Vagina (tissue), 2 donors: Measurements from ENCODE around the gene KCNIP4.

ENCODE experiments used
- POLR2A ChIP-seq, 2 donors: fragments of 450-650 bp; IDR thresholded peaks; one replicate each; pipeline ENCODE4 v1.6.1; 2017; ENCODE audit warnings: antibody characterized with exemption in 2 of 2, mild to moderate bottlenecking in 2 of 2, moderate library complexity in 2 of 2
- TF ChIP-seq, protein P1 (sequence below), 3 experiments: fragments of 450-650 bp in 2 of 3; fragments of 200-600 bp in 1 of 3; sonication (generic) in 1 of 3; IDR thresholded peaks; one replicate each; pipeline ENCODE4 v1.5.1; 2017 to 2019; ENCODE audit warnings: antibody characterized with exemption in 3 of 3, mild to moderate bottlenecking in 2 of 3, moderate library complexity in 2 of 3

DNA sequence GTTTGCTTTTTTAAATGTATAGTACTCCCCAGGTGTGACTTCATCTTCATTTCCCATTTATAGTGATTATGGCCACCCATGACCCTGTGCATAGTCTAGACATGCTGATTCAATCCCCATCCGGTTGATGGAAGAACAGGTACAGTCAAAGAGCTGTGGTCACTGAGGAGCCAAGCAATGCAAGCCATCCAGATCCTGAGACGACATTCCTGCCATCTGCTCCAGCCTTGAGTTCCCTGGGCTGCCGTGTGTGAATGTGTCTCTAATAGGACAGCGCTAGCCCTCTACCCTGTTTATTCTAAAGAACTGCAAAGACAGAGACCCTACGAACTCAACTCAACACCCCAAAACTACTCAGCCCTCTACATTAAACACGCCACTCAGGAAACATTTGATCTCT lies 1.7 kb downstream of the KCNIP4 start:
- TF ChIP-seq POLR2A (IDR thresholded peaks at IDR 0.05): no peak
- TF ChIP-seq, protein P1, sequence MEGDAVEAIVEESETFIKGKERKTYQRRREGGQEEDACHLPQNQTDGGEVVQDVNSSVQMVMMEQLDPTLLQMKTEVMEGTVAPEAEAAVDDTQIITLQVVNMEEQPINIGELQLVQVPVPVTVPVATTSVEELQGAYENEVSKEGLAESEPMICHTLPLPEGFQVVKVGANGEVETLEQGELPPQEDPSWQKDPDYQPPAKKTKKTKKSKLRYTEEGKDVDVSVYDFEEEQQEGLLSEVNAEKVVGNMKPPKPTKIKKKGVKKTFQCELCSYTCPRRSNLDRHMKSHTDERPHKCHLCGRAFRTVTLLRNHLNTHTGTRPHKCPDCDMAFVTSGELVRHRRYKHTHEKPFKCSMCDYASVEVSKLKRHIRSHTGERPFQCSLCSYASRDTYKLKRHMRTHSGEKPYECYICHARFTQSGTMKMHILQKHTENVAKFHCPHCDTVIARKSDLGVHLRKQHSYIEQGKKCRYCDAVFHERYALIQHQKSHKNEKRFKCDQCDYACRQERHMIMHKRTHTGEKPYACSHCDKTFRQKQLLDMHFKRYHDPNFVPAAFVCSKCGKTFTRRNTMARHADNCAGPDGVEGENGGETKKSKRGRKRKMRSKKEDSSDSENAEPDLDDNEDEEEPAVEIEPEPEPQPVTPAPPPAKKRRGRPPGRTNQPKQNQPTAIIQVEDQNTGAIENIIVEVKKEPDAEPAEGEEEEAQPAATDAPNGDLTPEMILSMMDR (IDR thresholded peaks at IDR 0.05): no peak
